Heart left ventricle (tissue), 13 donors: Measurements from ENCODE around the gene USH1C.

Source experiments
- CTCF ChIP-seq, 12 donors: fragments of 200-600 bp; sonication (generic) in 4 of 12; IDR thresholded peaks; one replicate each; pipeline versions ENCODE4 v1.5.0 to v1.8.0; 2018 to 2022; ENCODE audit warnings: antibody characterized with exemption in 12 of 12, mild to moderate bottlenecking in 5 of 12
- POLR2A ChIP-seq, 2 donors: fragments of 450-650 bp; IDR thresholded peaks; one replicate each; pipeline ENCODE4 v1.6.1; 2017; ENCODE audit warnings: antibody characterized with exemption in 2 of 2, mild to moderate bottlenecking in 2 of 2, moderate library complexity in 2 of 2
- donor health status: ischemic (EF 13 %, LVEDD 7.1; RV severe dilation, severe dysfunction).
- donor health status: DM: no; HTN: yes; CAD: no.
- donor health status: DM: no; HTN: no; CAD: no.
- donor health status: ischemic (EF 25% LVEDD 6.9; RV normal size, moderate dysfunction).
- donor health status: ischemic (EF 25% LVEDD 5.7; RV mildly dilated, moderate dysfunction).
- donor health status: ischemic (EF 35%, LVEDD 5.7; RV mildly dilated, moderate dysfunction).
- donor health status: nonischemic (EF 11% LVEDD 7.7; RV severe dilation, severe dysfunction).
- donor health status: DM: yes; HTN: yes; CAD: no.
- donor health status: PGD.
- donor health status: ischemic (EF 29% LVEDD 5.4; RV normal size, mild dysfunction).
- donor health status: nonischemic (EF 23%, LVEDD 6.1; RV moderate dilation, normal function).

- TF ChIP-seq CTCF (IDR thresholded peaks at IDR 0.05) (no peak), POLR2A (IDR thresholded peaks at IDR 0.05) (no peak)
These were observed 47.1 kb upstream of the USH1C start for GRCh38 chr11:17591293-17591692.
